Astrocyte of the hippocampus (primary cell): ENCODE measurements around the gene RASSF7.
A peak's percentile ranks its signal among the peaks of the same experiment; 100 is the strongest.

ENCODE experiments used
- DNase-seq: peaks from one replicate; pipeline ENCODE4 v3.0.0; 2011; ENCODE audit warnings: low read depth, low spot score

Gene RASSF7

DNA sequence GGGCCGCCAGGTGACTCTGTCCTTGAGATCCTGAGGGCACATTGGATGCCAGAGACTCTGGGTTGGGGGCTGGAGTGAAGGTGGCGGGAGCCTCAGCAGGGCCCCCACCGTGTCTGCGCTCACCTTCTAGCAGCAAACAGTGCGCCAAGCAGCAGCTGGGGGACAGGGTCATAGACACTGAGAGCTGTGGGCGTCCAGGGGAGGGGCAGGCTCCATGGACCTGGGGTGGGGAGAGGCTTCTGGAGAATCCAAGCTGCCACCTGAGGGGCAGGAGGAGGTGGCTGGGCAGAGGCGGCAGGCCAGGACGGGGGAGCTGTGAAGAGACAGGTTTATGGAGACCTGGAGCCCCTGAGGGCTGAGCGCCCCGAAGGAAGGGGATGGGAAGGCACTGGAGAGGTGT lies 23.5 kb downstream of the RASSF7 start:
- DNase-seq: no peak

DNA sequence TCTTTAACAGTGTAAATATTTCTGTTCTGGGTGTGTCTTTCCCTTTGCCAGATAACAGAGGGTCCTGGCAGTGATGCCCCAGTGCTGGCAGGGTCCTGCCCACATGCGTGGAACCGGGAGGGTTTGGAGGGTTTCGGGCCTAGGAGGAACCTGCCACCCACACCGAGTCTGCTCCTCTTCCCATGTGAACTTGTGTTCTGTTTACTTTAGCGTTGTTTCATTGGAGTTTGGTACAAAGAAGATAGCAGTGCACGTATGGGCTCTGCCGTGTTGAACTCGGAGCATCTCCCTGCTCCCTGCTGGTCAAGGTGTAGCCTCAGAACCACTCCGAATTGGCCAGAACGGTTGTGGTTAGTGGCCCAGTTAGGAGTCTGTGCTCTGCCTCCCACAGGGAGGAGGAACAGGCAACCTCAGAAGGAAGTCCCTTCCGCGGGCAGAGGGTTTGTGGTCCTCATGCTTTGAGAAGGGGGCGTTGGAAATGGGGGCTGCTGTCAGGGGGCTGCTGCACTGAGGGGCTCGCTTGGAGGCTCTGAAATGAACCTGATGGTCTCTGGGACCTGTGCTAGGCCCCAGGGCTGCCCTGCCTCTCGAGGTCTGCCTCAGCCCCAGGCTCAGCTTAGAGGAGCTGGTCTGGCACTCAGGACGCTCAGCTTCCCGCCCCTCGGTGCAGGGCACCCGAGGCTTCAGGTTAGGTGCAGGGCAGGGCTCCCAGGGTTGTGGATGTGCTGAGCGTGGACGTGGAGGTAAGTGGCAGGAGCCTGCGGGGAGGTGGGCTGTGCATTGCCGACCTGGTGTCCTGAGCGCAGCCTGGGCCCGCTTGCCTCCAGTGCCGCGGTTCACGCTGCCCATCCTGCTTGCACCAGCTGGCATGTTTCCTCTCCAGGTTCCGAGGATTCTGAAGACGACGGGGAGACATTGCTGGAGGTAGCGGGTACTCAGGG lies 25.9 kb downstream of the RASSF7 start:
- no peak for DNase-seq

DNA sequence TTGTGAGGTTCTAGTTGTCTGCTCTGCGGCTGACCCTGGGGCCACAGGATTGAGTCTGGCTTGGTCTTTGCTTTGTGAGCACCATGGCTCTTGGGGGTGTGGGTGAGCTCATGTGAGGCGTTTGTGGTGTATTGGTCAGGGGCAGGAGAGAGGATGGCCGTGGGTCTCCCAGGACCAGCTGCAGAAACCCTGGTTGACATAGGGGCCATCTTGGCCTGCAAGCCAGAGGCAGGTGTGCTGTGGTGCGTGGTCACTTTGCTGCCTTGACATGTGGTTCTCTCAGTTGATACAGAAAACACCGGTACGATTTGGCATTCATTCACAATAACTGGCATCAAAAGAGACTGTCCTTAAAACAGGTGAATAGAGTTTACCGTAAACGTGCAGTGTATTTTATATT lies 26.8 kb downstream of the RASSF7 start:
- no peak for DNase-seq

DNA sequence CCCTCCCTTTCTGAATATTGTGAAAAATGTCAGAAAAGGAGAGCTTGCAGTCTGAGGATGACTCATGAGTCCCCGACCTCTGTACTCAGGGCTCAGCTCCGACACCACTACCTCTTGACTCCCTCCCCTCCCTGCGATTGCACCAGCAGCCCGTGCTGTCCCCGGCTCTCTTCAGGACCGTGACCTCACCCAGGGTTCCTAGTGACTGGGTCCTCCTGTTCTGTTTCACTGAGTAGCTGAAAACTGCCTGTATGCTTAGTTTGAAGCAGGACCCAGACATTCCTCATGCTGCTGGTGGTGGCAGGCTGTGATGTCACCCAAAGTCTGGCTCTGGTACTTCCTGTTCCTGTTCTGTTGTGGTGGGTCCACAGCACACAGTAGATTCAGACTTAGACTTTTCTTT lies 27.2 kb downstream of the RASSF7 start:
- peak; percentile 66 for DNase-seq

DNA sequence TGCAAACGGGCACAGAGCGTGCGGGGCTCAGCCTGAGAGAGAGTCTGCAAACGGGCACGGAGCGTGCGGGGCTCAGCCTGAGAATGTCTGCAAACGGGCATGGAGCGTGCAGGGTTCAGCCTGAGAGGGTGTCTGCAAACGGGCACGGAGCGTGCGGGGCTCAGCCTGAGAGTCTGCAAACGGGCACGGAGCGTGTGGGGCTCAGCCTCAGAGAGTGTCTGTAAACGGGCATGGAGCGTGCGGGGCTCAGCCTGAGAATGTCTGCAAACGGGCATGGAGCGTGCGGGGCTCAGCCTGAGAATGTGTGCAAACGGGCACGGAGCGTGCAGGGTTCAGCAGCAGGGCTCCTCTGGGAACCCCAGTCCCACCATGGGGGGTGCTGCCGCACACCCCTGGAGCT lies 29.0 kb downstream of the RASSF7 start:
- no peak for DNase-seq

DNA sequence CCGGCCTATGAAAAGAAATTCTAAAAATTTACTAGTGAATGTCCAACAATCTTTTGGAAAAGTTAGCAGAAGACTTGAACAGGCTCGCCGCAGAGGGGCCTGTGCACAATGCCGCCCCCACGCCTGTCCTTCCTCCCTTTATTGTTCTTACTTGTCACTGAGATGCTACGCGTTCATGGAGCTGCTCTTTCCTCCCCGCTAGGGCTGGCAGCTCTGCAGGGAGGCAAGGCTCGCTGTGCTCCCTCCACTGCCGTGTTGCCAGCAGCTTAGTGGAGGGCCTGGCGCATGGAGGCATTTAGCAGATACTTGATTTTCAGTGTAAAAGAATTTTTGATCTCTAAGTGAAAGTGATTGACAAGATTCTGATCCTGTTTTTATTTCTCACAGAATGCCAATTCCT lies 30.2 kb downstream of the RASSF7 start:
- DNase-seq: no peak

DNA sequence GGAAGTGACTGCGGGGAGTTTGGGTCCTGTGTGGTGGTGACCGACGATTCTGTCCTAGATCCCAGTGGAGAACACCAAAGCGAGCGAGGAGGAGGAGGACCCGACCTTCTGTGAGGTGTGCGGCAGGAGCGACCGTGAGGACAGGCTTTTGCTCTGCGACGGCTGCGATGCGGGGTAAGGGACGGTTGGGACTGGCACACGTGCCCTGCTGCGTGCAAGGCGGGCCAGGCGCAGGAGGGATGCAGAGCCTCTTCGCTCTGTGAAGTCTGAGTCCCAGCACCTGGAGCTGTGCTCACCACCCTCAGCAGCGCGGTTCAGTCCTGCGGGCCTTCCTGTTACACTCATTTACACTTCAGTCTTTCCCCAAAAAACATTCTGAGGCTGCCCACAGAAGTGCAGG lies 31.7 kb downstream of the RASSF7 start:
- DNase-seq: no peak

DNA sequence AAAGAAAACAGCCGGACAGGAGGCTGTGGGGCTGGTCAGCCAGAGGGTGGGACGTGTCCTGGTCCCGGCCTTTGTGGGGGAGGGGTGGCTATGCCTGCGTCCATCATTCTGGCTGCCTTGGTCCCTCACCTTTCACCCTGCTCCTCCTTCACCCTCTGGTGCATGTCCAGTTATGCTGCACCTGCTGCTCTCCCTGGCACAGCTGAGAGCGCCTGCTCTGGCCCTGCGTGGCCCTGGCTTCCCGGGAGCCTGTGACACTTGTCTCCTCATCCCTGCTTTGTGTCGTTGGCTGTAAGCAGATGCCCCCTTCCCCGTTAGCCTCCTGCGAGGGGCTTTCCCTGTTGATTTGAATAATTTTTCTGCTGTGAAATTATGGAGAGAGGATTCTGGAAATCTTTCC lies 32.1 kb downstream of the RASSF7 start:
- DNase-seq: no peak

DNA sequence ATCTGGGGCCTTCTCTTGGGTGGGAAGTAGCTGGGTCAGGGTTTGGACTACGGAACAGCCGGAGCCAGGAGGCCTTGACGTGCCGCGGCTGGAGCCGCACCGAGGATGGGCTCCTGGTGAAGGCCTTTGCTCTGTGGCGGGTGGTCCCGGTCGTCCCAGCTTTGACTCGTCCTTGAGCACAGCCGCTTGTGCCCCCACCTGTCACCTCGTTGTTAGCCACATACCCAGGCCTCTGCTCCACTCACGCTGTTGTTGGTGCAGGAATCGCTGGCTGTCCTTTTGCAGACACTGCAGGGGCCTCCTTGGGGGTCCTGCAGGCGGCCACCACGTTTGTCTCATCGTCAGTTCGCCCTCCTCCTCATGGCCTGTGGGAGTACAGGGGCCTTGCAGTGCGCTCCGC lies 32.6 kb downstream of the RASSF7 start:
- no peak for DNase-seq

DNA sequence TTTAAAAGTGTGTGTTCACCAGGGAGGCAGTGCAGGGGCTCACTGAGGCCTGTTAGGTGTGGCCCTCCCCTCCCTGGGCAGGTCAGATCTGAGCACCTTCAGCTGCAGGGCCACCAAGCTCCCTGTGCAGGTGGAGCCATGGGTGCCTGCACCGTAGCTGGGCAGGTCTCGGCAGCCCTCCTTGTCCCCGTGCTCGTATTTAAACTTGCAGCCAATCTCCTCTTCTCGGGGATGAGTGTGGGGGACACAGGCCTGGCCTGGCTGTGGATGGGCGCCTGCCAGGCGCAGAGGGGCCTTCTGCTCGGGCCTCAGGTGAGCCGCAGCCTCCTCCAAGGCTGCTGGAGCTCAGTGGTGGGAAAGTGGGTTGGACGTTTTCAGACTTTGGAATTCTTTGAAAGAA lies 34.6 kb downstream of the RASSF7 start:
- no peak for DNase-seq

DNA sequence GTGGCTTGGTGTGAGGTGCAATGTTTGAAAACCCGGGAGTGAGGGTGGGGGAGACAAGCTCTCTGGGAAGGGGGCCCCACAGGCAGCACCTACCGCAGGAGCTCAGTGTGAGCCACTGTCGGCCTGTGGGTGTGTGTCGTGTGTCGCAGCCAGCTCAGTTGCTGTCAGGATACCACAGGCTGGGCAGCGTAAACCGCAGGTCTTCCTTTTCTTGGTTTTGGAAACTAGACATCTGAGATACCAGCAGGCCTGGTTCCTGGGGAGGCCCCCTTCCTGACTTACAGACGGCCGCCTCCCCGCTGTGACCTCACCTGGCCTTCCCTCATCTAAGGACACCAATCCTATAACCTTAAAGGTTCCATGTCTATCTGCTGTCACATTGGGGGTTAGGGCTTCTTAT lies 35.6 kb downstream of the RASSF7 start:
- DNase-seq: no peak

DNA sequence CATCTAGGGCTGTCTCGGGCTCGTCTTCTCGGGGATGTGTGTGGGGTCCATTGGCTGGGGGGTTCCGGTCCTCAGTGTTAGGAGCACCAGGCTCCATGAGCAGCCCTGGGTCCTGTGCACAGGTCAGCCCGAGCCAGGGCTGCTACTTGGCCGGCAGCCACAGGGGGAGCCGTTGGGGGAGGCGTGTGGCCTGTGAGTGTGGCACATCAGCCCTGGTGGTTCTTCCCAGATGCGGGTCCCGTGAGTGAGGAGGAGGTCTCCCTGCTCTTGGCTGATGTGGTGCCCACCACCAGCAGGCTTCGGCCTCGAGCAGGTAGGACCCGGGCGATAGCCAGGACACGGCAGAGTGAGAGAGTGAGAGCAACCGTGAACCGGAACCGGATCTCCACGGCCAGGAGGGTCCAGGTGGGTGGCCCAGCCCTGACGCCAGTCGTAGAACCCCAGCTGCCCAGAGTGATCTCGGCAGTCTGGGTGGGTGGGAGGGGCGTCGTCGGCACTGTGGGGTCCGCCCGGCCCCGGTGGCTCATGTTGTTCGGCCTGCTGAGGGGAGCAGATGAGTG lies 36.5 kb downstream of the RASSF7 start:
- DNase-seq: no peak

DNA sequence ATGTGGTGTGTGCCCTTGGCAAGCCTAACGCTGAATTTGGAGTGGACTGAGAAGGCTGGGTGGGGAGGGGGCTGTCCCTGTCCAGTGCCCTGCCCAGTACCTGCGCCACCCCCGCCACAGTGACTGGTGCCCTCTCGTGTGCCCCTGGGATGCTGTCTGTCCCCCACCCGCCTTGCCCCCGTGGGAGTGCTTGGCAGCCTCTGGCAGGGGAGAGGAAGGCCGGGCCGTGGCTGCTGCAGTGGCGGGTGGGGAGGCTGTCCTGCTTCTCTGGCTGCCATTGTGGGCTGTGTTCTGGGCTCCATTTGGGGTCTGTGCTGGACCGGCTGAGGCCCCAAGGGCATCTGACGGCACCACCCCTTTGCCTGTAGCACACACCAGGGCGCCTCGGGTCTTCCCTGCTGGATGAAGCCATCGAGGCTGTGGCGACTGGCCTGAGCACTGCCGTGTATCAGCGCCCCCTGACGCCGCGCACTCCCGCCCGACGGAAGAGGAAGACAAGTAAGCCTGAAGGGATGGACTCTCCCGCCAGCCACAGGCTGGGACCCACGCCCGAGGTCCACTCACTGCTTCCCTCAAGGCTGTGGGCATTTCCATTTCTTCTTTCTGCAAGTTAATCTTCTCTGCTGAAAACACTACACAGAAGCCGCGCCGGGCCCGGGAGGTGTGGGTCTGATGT lies 37.4 kb downstream of the RASSF7 start:
- no peak for DNase-seq

DNA sequence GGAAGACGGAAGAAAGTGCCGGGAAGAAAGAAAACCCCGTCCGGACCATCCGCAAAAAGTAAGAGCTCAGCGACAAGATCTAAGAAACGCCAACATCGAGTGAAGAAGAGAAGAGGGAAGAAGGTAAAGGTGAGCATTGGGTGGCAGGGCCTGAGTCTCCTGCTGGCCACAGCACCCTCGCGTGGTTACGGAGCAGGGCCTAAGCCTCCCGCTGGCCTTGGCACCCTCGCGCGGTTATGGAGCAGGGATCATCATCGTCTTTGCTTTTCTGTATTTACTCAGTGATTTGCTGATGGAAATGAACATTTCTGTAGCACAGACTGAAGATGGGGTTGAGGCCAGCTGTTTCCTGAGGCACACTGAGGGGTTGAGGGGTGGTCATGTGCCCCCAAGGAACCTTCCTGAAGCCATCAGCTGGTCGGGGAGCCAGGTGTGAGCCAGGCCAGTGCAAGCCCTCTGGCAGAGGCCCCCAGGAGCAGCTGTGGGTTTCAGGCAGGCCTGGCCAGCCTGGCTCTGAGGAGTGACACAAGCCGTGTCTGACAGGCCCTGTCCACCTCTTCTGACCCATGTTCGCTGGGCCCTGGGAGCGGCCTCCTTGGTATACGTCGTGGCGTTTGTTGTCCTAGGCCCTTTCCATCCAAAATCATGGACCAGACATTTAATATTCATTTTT lies 40.9 kb downstream of the RASSF7 start:
- no peak for DNase-seq

DNA sequence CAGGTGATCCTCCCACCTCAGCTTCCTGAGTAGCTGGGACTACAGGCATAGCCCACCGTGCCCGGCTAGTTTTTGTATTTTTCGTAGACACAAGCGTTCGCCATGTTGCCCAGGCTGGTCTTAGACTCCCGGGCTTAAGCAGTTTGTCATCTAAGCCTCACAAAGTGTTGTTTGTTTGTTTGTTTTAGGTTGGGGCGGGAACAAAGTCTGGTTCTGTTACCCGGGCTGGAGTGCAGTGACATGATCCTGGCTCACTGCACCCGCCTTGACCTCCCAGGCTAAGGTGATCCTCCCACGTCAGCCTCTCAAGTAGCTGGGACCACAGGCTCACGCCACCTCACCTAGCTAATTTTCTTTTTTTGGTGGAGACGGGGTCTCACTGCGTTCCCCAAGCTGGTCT lies 42.4 kb downstream of the RASSF7 start:
- DNase-seq: no peak

DNA sequence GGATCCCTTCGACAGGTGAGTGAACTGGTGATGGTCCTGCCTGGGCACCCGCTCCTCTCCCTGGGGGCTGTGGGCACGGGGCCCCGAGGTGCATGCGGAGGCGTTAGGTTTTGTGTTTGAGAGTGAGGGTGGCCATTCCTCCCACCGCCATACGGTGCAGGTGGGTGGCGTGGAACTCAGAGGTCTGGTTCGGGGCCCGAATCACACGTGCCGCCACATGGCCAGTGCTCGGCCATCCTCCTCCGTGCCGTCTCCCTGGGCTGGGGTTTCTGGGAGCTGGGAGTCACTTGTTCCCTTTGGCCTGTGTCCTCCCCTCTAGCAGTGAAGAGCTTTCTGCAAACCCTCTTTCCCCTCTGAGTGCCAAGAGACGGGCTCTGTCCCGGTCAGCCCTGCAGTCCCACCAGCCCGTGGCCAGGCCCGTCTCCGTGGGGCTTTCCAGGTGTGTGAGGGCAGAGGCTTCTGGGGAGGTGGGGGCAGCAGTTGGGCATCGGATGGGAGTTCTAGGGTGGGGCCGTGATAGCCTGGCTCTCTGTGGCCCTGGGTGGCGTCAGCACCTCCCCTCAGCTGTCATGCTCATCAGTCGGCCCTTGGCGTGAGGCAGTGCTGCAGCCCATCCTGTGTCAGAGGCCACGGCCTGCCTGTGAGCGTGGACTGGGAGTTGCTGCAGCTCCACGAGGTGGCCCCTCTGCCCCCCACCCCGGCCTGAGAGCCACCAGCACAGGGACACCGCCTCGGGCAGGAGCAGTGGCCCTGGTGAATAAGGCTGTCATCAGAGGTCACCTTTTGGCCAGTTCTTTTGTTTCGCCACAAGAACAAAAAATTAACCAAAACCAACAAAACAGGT lies 44.7 kb downstream of the RASSF7 start:
- DNase-seq: no peak

DNA sequence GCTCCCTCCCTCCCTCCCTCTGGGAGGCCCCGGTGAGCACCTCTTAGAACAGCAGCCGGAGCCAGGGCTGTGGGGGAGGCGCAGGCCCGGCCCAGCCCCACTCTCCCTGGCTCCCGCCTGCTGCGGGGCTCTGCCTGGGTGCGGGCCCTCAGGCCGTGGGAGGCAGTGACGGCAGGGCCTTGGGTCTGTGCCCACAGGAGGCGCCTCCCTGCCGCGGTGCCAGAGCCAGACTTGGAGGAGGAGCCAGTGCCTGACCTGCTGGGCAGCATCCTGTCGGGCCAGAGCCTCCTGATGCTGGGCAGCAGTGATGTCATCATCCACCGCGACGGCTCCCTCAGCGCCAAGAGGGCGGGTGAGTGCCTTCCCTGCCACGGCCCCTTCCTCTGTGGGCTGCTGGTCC lies 45.5 kb downstream of the RASSF7 start:
- peak; percentile 78 for DNase-seq

DNA sequence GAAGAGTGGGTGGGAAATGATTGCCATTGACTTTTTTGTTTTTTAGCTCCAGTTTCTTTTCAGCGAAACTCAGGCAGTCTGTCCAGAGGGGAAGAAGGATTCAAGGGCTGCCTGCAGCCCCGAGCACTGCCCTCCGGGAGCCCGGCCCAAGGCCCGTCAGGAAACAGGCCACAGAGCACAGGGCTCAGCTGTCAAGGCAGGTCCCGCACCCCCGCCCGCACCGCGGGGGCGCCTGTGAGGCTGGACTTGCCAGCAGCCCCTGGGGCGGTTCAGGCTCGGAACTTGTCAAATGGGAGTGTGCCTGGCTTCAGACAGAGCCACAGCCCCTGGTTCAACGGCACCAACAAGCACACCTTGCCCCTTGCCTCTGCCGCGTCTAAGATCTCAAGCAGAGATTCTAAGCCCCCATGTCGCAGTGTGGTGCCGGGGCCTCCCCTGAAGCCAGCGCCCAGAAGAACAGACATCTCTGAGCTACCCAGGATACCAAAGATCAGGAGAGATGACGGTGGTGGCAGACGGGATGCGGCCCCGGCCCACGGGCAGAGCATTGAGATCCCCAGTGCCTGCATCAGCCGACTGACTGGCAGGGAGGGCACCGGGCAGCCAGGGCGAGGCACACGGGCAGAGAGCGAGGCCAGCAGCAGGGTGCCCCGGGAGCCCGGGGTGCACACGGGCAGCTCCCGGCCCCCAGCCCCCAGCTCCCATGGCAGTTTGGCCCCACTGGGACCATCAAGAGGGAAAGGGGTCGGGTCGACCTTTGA lies 46.4 kb downstream of the RASSF7 start:
- no peak for DNase-seq

DNA sequence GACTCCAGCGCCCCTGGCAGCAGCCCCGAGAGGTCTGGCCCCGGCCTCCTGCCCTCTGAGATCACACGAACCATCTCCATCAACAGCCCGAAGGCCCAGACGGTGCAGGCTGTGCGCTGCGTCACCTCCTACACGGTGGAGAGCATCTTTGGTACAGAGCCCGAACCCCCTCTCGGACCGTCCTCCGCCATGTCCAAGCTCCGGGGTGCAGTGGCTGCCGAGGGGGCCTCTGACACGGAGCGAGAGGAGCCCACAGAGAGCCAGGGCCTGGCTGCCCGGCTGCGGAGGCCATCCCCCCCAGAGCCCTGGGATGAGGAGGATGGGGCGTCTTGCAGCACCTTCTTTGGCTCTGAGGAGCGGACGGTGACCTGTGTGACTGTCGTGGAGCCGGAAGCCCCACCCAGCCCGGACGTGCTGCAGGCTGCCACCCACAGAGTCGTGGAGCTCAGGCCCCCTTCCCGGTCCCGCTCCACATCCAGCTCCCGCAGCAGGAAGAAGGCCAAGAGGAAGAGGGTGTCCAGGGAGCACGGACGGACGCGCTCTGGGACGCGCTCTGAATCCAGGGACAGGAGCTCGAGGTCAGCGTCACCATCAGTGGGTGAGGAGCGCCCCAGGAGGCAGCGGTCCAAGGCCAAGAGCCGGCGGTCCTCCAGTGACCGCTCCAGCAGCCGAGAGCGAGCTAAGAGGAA lies 47.3 kb downstream of the RASSF7 start:
- no peak for DNase-seq

DNA sequence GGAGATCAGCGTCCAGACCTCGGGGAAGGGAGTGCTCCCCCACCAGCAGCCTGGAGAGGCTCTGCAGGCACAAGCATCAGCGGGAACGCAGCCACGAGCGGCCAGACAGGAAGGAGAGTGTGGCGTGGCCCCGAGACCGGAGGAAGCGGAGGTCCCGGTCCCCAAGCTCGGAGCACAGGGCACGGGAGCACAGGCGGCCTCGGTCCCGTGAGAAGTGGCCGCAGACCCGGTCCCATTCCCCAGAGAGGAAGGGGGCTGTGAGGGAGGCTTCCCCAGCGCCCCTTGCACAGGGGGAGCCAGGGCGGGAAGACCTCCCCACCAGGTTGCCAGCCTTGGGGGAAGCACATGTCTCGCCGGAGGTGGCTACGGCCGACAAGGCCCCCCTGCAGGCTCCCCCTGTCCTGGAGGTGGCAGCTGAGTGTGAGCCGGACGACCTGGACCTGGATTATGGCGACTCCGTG lies 48.1 kb downstream of the RASSF7 start:
- DNase-seq: no peak
